MG63 (cell line): Measurements from ENCODE around the gene EEF1AKMT3. TPM values are rescaled to one million over a fixed set of nuclear protein-coding genes. Genes with fewer than 3 reads are reported as not detected.

Experiments
- DNase-seq: peaks from one replicate; pipeline ENCODE4 v3.0.0-alpha.2; 2020
- H3K27me3 ChIP-seq: fragments of 250-450 bp; sonication (Bioruptor Pico); 2 replicates; pipeline ENCODE4 v1.5.1; 2020; ENCODE audit warnings: mild to moderate bottlenecking, moderate library complexity
- H3K36me3 ChIP-seq: fragments of 250-450 bp; sonication (Bioruptor Pico); 2 replicates; pipeline ENCODE4 v1.5.1; 2020; ENCODE audit warnings: mild to moderate bottlenecking, moderate library complexity
- H3K4me3 ChIP-seq: fragments of 250-450 bp; sonication (Bioruptor Pico); 2 replicates; pipeline ENCODE4 v1.5.1; 2020; ENCODE audit warnings: mild to moderate bottlenecking, moderate library complexity
- H3K9me3 ChIP-seq: fragments of 250-450 bp; sonication (Bioruptor Pico); 2 replicates; pipeline ENCODE4 v1.5.1; 2020; ENCODE audit warnings: mild to moderate bottlenecking, moderate library complexity
- total RNA-seq: library from RNA; depleted of rRNA; stranded (reverse); fragments of >200 nt; shearing (Covaris generic); gene quantifications from 2 replicates; pipeline ENCODE4 v1.2.3, GENCODE V29; 2014; ENCODE audit warnings: low replicate concordance

The EEF1AKMT3 gene
- total RNA-seq, 1 experiment from 2014 or later, result 20.9 TPM

DNA sequence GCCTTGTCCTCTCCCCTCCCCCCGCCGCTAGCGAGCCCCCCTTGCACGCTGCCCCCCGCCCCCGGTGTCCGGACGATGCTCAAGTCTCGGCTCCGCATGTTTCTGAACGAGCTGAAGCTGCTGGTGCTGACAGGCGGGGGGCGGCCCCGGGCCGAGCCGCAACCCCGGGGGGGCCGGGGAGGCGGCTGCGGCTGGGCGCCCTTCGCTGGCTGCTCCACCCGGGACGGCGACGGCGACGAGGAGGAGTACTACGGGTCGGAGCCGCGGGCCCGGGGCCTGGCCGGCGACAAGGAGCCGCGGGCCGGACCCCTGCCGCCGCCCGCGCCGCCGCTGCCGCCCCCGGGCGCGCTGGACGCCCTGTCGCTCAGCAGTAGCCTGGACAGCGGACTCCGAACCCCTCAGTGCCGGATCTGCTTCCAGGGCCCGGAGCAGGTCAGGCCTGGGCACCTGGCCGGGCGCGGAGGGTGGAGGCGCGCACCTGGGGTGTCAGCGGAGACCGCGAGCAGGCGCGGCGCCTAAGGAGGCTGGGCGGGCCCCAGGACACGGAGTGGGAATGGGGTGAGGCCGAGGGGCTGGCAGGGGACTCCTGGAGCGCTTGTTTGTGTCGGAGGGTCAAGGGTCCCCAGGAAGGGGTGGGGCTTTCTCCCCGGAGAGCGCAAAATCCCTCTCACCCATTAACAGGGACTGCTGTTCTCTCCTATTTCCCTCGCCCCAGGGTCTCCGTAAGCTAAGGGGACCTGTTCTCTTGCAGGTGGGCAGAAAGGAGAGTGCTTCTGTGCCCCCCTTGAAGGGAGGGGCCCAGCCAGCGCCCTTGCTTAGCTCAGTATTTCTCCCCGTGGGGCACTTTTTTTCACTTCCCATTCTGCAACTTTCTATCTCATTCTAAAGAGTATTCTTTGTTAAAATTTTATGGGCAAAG lies 16.7 kb upstream of the EEF1AKMT3 start:
- H3K27me3 ChIP-seq, result peaks cover 2% of the 10 kb centered on the region; the same call in 1 of the 2 replicates
- H3K4me3 ChIP-seq, result peak overlapping the region; percentile 35
- H3K36me3 ChIP-seq, result peaks cover 8% of the 10 kb centered on the region
- no peak for DNase-seq
- no peaks in the 10 kb centered on the region for H3K9me3 ChIP-seq

GRCh38 chr12:57756406-57757341 lies 15.7 kb upstream of the EEF1AKMT3 start:
- no peak for DNase-seq
- H3K27me3 ChIP-seq, result peaks cover 2% of the 10 kb centered on the region; the same call in 1 of the 2 replicates
- H3K9me3 ChIP-seq, result no peaks in the 10 kb centered on the region
- no peaks in the 10 kb centered on the region for H3K36me3 ChIP-seq
- no peak overlapping the region; the same call in 1 of the 2 replicates for H3K4me3 ChIP-seq

DNA sequence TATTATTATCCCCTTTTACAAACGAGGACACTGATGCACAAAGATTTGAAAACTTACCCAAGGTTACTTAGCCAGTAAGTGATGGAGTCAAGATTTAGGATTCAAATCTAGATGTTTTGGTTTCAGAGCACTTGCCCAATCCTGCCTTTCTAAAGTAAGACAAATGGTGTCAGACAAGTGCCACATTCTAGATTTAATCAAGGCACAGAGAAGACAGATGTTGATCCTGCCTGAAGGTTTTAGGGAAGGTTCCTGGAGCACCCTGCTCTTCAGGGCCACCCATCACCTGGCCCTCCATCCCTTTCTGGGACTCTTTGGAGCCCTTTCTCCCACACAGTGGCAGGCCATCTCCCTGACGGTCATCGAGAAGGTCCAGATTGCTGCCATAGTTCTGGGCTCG lies 14.6 kb upstream of the EEF1AKMT3 start:
- no peak overlapping the region for H3K4me3 ChIP-seq
- DNase-seq, result no peak
- no peaks in the 10 kb centered on the region for H3K36me3 ChIP-seq
- H3K27me3 ChIP-seq, result peaks cover 2% of the 10 kb centered on the region; the same call in 1 of the 2 replicates
- H3K9me3 ChIP-seq, result no peaks in the 10 kb centered on the region

GRCh38 chr12:57758552-57759359 lies 13.7 kb upstream of the EEF1AKMT3 start:
- no peak for DNase-seq
- no peaks in the 10 kb centered on the region for H3K36me3 ChIP-seq
- no peak overlapping the region for H3K4me3 ChIP-seq
- H3K27me3 ChIP-seq, result peaks cover 3% of the 10 kb centered on the region; the same call in 1 of the 2 replicates
- H3K9me3 ChIP-seq, result no peaks in the 10 kb centered on the region

GRCh38 chr12:57759360-57759980 lies 12.9 kb upstream of the EEF1AKMT3 start:
- Histone ChIP-seq H3K27me3 (peaks cover 10% of the 10 kb centered on the region), H3K36me3 (no peaks in the 10 kb centered on the region), H3K4me3 (no peak overlapping the region), H3K9me3 (no peaks in the 10 kb centered on the region)
- no peak for DNase-seq

- H3K36me3 ChIP-seq, result no peaks in the 10 kb centered on the region
- no peak for DNase-seq
- peaks cover 20% of the 10 kb centered on the region for H3K27me3 ChIP-seq
- no peaks in the 10 kb centered on the region for H3K9me3 ChIP-seq
- H3K4me3 ChIP-seq, result no peak overlapping the region
These were observed 11.9 kb upstream of the EEF1AKMT3 start for GRCh38 chr12:57760347-57760982.

GRCh38 chr12:57761391-57761998 lies 10.9 kb upstream of the EEF1AKMT3 start:
- Histone ChIP-seq H3K9me3 (no peaks in the 10 kb centered on the region), H3K4me3 (no peak overlapping the region), H3K36me3 (no peaks in the 10 kb centered on the region), H3K27me3 (peaks cover 28% of the 10 kb centered on the region)
- no peak for DNase-seq

GRCh38 chr12:57762463-57762862 lies 10.0 kb upstream of the EEF1AKMT3 start:
- Histone ChIP-seq H3K36me3 (no peaks in the 10 kb centered on the region), H3K27me3 (peaks cover 33% of the 10 kb centered on the region), H3K9me3 (no peaks in the 10 kb centered on the region), H3K4me3 (no peak overlapping the region)
- no peak for DNase-seq

- peaks cover 33% of the 10 kb centered on the region for H3K27me3 ChIP-seq
- H3K4me3 ChIP-seq, result no peak overlapping the region
- DNase-seq, result no peak
- H3K36me3 ChIP-seq, result peaks cover 13% of the 10 kb centered on the region
- H3K9me3 ChIP-seq, result no peaks in the 10 kb centered on the region
These were observed 8.3 kb upstream of the EEF1AKMT3 start for GRCh38 chr12:57763881-57764661.

DNA sequence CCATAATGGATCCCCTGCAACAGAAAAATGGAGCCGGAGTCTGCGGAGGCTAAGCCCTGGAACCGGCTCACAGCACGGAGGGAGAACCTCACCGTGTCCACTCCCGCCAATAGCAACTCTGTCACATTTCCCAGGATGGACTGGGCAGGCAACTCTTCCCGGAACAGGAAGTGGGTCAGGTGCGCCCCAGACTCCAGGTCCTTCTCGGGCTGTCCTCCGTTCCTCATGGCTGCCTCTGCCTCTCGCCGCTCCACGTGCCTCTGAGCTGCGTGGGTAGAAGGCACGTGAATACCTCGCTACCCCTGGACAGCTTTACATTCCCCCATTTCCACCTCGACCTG lies 7.8 kb upstream of the EEF1AKMT3 start:
- peaks cover 18% of the 10 kb centered on the region for H3K36me3 ChIP-seq
- DNase-seq, result no peak
- peaks cover 33% of the 10 kb centered on the region for H3K27me3 ChIP-seq
- no peaks in the 10 kb centered on the region for H3K9me3 ChIP-seq
- H3K4me3 ChIP-seq, result no peak overlapping the region

- peaks cover 33% of the 10 kb centered on the region for H3K27me3 ChIP-seq
- peaks cover 23% of the 10 kb centered on the region for H3K36me3 ChIP-seq
- no peaks in the 10 kb centered on the region for H3K9me3 ChIP-seq
- no peak overlapping the region for H3K4me3 ChIP-seq
- DNase-seq, result no peak
These were observed 7.3 kb upstream of the EEF1AKMT3 start for GRCh38 chr12:57765003-57765697.

- no peak for DNase-seq
- Histone ChIP-seq H3K36me3 (peaks cover 31% of the 10 kb centered on the region), H3K9me3 (no peaks in the 10 kb centered on the region), H3K27me3 (peaks cover 33% of the 10 kb centered on the region), H3K4me3 (no peak overlapping the region)
These were observed 6.5 kb upstream of the EEF1AKMT3 start for GRCh38 chr12:57765698-57766463.

GRCh38 chr12:57766464-57767304 lies 5.7 kb upstream of the EEF1AKMT3 start, which contains the start of gene CYP27B1:
Gene CYP27B1, minus strand, starts transcription at chr12:57767078. Its CDS starts 37 bp downstream, at chr12:57767041.
- no peak for DNase-seq
- Histone ChIP-seq H3K36me3 (peaks cover 32% of the 10 kb centered on the region), H3K4me3 (no peak within 1 kb of the TSS)

More at GRCh38 chr12:57766464-57767304, 5.7 kb upstream of the EEF1AKMT3 start, which contains the start of gene CYP27B1:
- Histone ChIP-seq H3K9me3 (no peaks in the 10 kb centered on the region), H3K27me3 (peaks cover 33% of the 10 kb centered on the region)
